ENCODE measurements around the gene AP2A2.
A peak's percentile ranks its signal among the peaks of the same experiment; 100 is the strongest.

AP2A2 gene

GRCh38 chr11:925496-926301, at the start of gene AP2A2:
Gene AP2A2 (plus strand): TSS chr11:925870. CDS start chr11:926022, 152 bp downstream.
- DNase-seq (ENCODE audit: low read depth in 2 of 2, low spot score in 1 of 2) = peak; percentile 73 to 76

GRCh38 chr11:876545-876944, 49.1 kb upstream of the AP2A2 start:
- no peak for DNase-seq (ENCODE audit: low read depth in 2 of 2, low spot score in 1 of 2)

GRCh38 chr11:877565-877964, 48.1 kb upstream of the AP2A2 start:
- no peak for DNase-seq (ENCODE audit: low read depth in 2 of 2, low spot score in 1 of 2)

GRCh38 chr11:880447-880846, 45.2 kb upstream of the AP2A2 start:
- DNase-seq (ENCODE audit: low read depth in 2 of 2, low spot score in 1 of 2) = no peak

GRCh38 chr11:882596-882995, 43.1 kb upstream of the AP2A2 start:
- DNase-seq (ENCODE audit: low read depth in 2 of 2, low spot score in 1 of 2) = no peak

- DNase-seq (ENCODE audit: low read depth in 2 of 2, low spot score in 1 of 2) = no peak
Observed at GRCh38 chr11:883527-883926, 42.1 kb upstream of the AP2A2 start.

- DNase-seq (ENCODE audit: low read depth in 2 of 2, low spot score in 1 of 2) = no peak
Observed at GRCh38 chr11:884578-885070, 41.0 kb upstream of the AP2A2 start.

- no peak for DNase-seq (ENCODE audit: low read depth in 2 of 2, low spot score in 1 of 2)
Observed at GRCh38 chr11:886568-886967, 39.1 kb upstream of the AP2A2 start.

GRCh38 chr11:887589-887988, 38.1 kb upstream of the AP2A2 start:
- no peak for DNase-seq (ENCODE audit: low read depth in 2 of 2, low spot score in 1 of 2)

GRCh38 chr11:888310-889212, 37.1 kb upstream of the AP2A2 start:
- no peak for DNase-seq (ENCODE audit: low read depth in 2 of 2, low spot score in 1 of 2)

GRCh38 chr11:889257-889656, 36.4 kb upstream of the AP2A2 start:
- no peak for DNase-seq (ENCODE audit: low read depth in 2 of 2, low spot score in 1 of 2)

GRCh38 chr11:889687-890475, 35.8 kb upstream of the AP2A2 start:
- no peak for DNase-seq (ENCODE audit: low read depth in 2 of 2, low spot score in 1 of 2)

GRCh38 chr11:890794-891540, 34.7 kb upstream of the AP2A2 start:
- no peak for DNase-seq (ENCODE audit: low read depth in 2 of 2, low spot score in 1 of 2)

GRCh38 chr11:893008-893654, 32.5 kb upstream of the AP2A2 start:
- DNase-seq (ENCODE audit: low read depth in 2 of 2, low spot score in 1 of 2) = no peak

- DNase-seq (ENCODE audit: low read depth in 2 of 2, low spot score in 1 of 2) = no peak
Observed at GRCh38 chr11:894575-895201, 31.0 kb upstream of the AP2A2 start.

GRCh38 chr11:895331-896110, 30.1 kb upstream of the AP2A2 start:
- DNase-seq (ENCODE audit: low read depth in 2 of 2, low spot score in 1 of 2) = no peak

GRCh38 chr11:897253-898142, 28.2 kb upstream of the AP2A2 start:
- no peak for DNase-seq (ENCODE audit: low read depth in 2 of 2, low spot score in 1 of 2)

GRCh38 chr11:898143-898511, 27.5 kb upstream of the AP2A2 start:
- DNase-seq (ENCODE audit: low read depth in 2 of 2, low spot score in 1 of 2) = no peak

Measured in stimulated activated CD8-positive, alpha-beta memory T cell treated with anti-CD3 and anti-CD28 coated beads, Interleukin-4, amount 100 ng/mL, for 1 hour (primary cell).